HepG2 (cell line): ENCODE data around the gene NT5C1A. TPM values are rescaled to one million over a fixed set of nuclear protein-coding genes. Genes with fewer than 3 reads are reported as not detected.

Source experiments
- ATAC-seq: fragments of 200-7000 bp; cut with Tn5 transposase; 3 replicates; pipeline ENCODE4 v1.9.1; 2020; ENCODE audit warnings: mild to moderate bottlenecking, moderate library complexity
- BruUV-seq: library from RNA; stranded (reverse); fragments of 400-500 nt; replicated peaks from 2 replicates; lab custom pipeline; 2021; lab: Mats Ljungman, UMichigan
- CTCF ChIA-PET: fragments of 300-600 bp; formaldehyde crosslinking; extraction: SDS; loops from one replicate; lab custom pipeline; 2021; ENCODE audit warnings: low total read pairs, inconsistent platforms, low intra/inter-chr PET ratio; lab: Yijun Ruan, JAX
- POLR2A ChIA-PET: fragments of 350-600 bp; sonication (Branson Sonifier 250); formaldehyde crosslinking; loops from one replicate; lab custom pipeline; 2020; ENCODE audit warnings: antibody characterized with exemption, inconsistent platforms; lab: Yijun Ruan, JAX
- DNase-seq: peaks from one replicate; pipeline ENCODE4 v3.0.0-alpha.2; 2015; ENCODE audit warnings: low spot score
- FAIRE-seq: peaks from 3 replicates; lab custom pipeline; 2011; peaks lifted over from hg19 to GRCh38; lab: Jason Lieb, UNC
- H2AFZ ChIP-seq: one replicate; pipeline ENCODE4 v1.6.1; 2011; ENCODE audit warnings: low read length, inconsistent platforms
- H3K27ac ChIP-seq: fragments of 300-600 bp; 3 replicates; pipeline ENCODE4 v1.8.0; 2011; ENCODE audit warnings: mixed run types, mild to moderate bottlenecking, mixed read lengths, low read length, inconsistent platforms; ENCODE audit not compliant: insufficient read depth; ENCODE audit errors: extremely low read length
- H3K27me3 ChIP-seq, 2 experiments: fragments of 200-600 bp in 1 of 2; 2 replicates in 1 of 2; 3 replicates in 1 of 2; pipeline versions ENCODE4 v1.6.0 to v1.8.0; 2011; ENCODE audit warnings: low read length in 2 of 2, mild to moderate bottlenecking in 2 of 2, moderate library complexity in 2 of 2, inconsistent platforms in 1 of 2; ENCODE audit not compliant: insufficient read depth in 2 of 2, control insufficient read depth in 1 of 2
- H3K36me3 ChIP-seq, 2 experiments: fragments of 200-600 bp in 1 of 2; replicated peaks in 1 of 2; 2 replicates in 1 of 2; 3 replicates in 1 of 2; pipeline versions ENCODE4 v1.5.1 to v1.8.0; 2011; ENCODE audit warnings: low read length in 2 of 2, inconsistent platforms in 1 of 2; ENCODE audit not compliant: insufficient read depth in 2 of 2, control insufficient read depth in 1 of 2
- H3K4me1 ChIP-seq: 2 replicates; pipeline ENCODE4 v1.5.1; 2012; ENCODE audit warnings: low read length, inconsistent platforms; ENCODE audit not compliant: insufficient read depth
- H3K4me2 ChIP-seq: 2 replicates; pipeline ENCODE4 v1.6.0; 2011; ENCODE audit warnings: low read depth, low read length, inconsistent platforms
- H3K4me3 ChIP-seq, 3 experiments: fragments of 200-600 bp in 1 of 3; sonication (generic), shearing (Covaris generic) in 1 of 3; replicated peaks in 1 of 3; 2 replicates each; pipeline ENCODE4 v1.5.1; 2011 to 2016; ENCODE audit warnings: low read length in 3 of 3, inconsistent platforms in 2 of 3, low read depth in 2 of 3, mild to moderate bottlenecking in 2 of 3, control low read depth in 1 of 3, mixed read lengths in 1 of 3; ENCODE audit not compliant: insufficient read depth in 1 of 3
- H3K79me2 ChIP-seq: one replicate; pipeline ENCODE4 v1.6.1; 2011; ENCODE audit warnings: low read length, inconsistent platforms; ENCODE audit not compliant: insufficient read depth
- H3K9ac ChIP-seq: 2 replicates; pipeline ENCODE4 v1.6.0; 2011; ENCODE audit warnings: mild to moderate bottlenecking, low read depth, low read length, inconsistent platforms; ENCODE audit not compliant: insufficient read depth
- H3K9me3 ChIP-seq: 2 replicates; pipeline ENCODE4 v1.5.1; 2012; ENCODE audit warnings: mild to moderate bottlenecking, low read length
- H4K20me1 ChIP-seq: 2 replicates; pipeline ENCODE4 v1.6.0; 2011; ENCODE audit warnings: inconsistent platforms, mild to moderate bottlenecking, low read length, moderate library complexity; ENCODE audit not compliant: insufficient read depth
- HNF4G ChIP-seq, 2 experiments: sonication (generic) in 1 of 2; formaldehyde crosslinking in 1 of 2; IDR thresholded peaks; 2 replicates each; pipeline versions ENCODE4 v1.4.0 to v1.6.1; 2011 to 2020; ENCODE audit warnings: borderline replicate concordance in 2 of 2, low read depth in 2 of 2, mild to moderate bottlenecking in 2 of 2, low read length in 1 of 2, missing genetic modification reagents in 1 of 2, moderate library complexity in 1 of 2
- MEIS2 ChIP-seq: sonication (generic); formaldehyde crosslinking; IDR thresholded peaks from 2 replicates; pipeline ENCODE4 v1.9.0; 2021; ENCODE audit warnings: mild to moderate bottlenecking, missing genetic modification reagents
- MIXL1 ChIP-seq: IDR thresholded peaks from 2 replicates; pipeline ENCODE4 v1.6.1; 2016
- NFE2 ChIP-seq: sonication (generic); formaldehyde crosslinking; IDR thresholded peaks from 2 replicates; pipeline ENCODE4 v1.4.0; 2020; ENCODE audit warnings: missing genetic modification reagents
- SP4 ChIP-seq: sonication (generic); formaldehyde crosslinking; IDR thresholded peaks from 2 replicates; pipeline ENCODE4 v1.8.1; 2023; ENCODE audit warnings: mild to moderate bottlenecking, missing genetic modification reagents
- SRSF4 ChIP-seq: fragments of 200-400 bp; formaldehyde crosslinking; IDR thresholded peaks from one replicate; pipeline ENCODE4 v1.6.1; 2018; ENCODE audit warnings: mild to moderate bottlenecking, low read depth, low read length, moderate library complexity; ENCODE audit not compliant: poor library complexity, severe bottlenecking
- STAG1 ChIP-seq: sonication (generic); formaldehyde crosslinking; IDR thresholded peaks from 2 replicates; pipeline ENCODE4 v1.4.0; 2020; ENCODE audit warnings: missing genetic modification reagents
- ZEB1 ChIP-seq: IDR thresholded peaks from 2 replicates; pipeline ENCODE4 v1.6.1; 2012; ENCODE audit warnings: mild to moderate bottlenecking, low read depth, inconsistent platforms; ENCODE audit not compliant: insufficient replicate concordance
- ZNF10 ChIP-seq: sonication (generic); formaldehyde crosslinking; IDR thresholded peaks from 2 replicates; pipeline ENCODE4 v1.4.0; 2020; ENCODE audit warnings: mild to moderate bottlenecking, low read depth, missing genetic modification reagents, borderline replicate concordance
- ZNF207 ChIP-seq: fragments of 450-650 bp; IDR thresholded peaks from 2 replicates; pipeline ENCODE4 v1.6.1; 2016; ENCODE audit warnings: antibody characterized with exemption, borderline replicate concordance
- ZNF432 ChIP-seq: sonication (generic); formaldehyde crosslinking; IDR thresholded peaks from 2 replicates; pipeline ENCODE4 v1.5.0; 2020; ENCODE audit warnings: missing genetic modification reagents, mild to moderate bottlenecking, borderline replicate concordance
- ZSCAN22 ChIP-seq: sonication (generic); formaldehyde crosslinking; IDR thresholded peaks from 2 replicates; pipeline ENCODE4 v1.4.0; 2020; ENCODE audit warnings: mild to moderate bottlenecking, missing genetic modification reagents
- WGBS: methylation state at CpG from one replicate; pipeline ENCODE4 v1.1.6; 2017; ENCODE audit warnings: low lambda C conversion rate; 5-methylcytosine and 5-hydroxymethylcytosine counted together
- in situ Hi-C: cut with HindIII; loops from 2 replicates; pipeline ENCODE4 v1.10.0; 2017; ENCODE audit warnings: low pct_unique_long_range_greater_than_20kb; ENCODE audit not compliant: extremely low pct_ligation_motif_present
- intact Hi-C: fragments of 100-400 bp; cut with micrococcal nuclease; formaldehyde crosslinking; loops from one replicate; pipeline ENCODE4 v1.10.0; 2022; ENCODE audit not compliant: unreplicated experiment
- polyA plus RNA-seq, 8 experiments: library from polyadenylated mRNA; depleted of rRNA in 3 of 8; stranded (reverse) in 7 of 8; unstranded in 1 of 8; fragments of >200 nt; fragmentation: Illumina TruSeq in 4 of 8; extraction: Trizol in 4 of 8; gene quantifications; 2 replicates each; pipeline versions ENCODE4 v1.2.1 to v1.2.3, GENCODE V29; 2011 to 2016; ENCODE audit warnings: low read depth in 4 of 8, missing spikeins in 1 of 8, mixed read lengths in 1 of 8; ENCODE audit not compliant: insufficient read depth in 1 of 8
- total RNA-seq, 5 experiments: library from RNA; depleted of rRNA; stranded (reverse); fragments of >200 nt; fragmentation: Illumina TruSeq; extraction: Trizol; gene quantifications; 2 replicates each; pipeline ENCODE4 v1.2.3, GENCODE V29; 2016; ENCODE audit warnings: low read depth in 1 of 5
- TF ChIP-seq, protein P1 (sequence below): sonication (generic); formaldehyde crosslinking; IDR thresholded peaks from 2 replicates; pipeline ENCODE4 v1.4.0; 2020; ENCODE audit warnings: mild to moderate bottlenecking, missing genetic modification reagents
- TF ChIP-seq, protein P2 (sequence below): sonication (generic); formaldehyde crosslinking; IDR thresholded peaks from 2 replicates; pipeline ENCODE4 v1.5.0; 2020; ENCODE audit warnings: missing genetic modification reagents, mild to moderate bottlenecking, borderline replicate concordance

The NT5C1A gene
- total and polyA plus RNA-seq, 2 of the 13 experiments (the other 11 are each of a cell fraction or from before 2014, with no cell fraction given), result not detected

DNA sequence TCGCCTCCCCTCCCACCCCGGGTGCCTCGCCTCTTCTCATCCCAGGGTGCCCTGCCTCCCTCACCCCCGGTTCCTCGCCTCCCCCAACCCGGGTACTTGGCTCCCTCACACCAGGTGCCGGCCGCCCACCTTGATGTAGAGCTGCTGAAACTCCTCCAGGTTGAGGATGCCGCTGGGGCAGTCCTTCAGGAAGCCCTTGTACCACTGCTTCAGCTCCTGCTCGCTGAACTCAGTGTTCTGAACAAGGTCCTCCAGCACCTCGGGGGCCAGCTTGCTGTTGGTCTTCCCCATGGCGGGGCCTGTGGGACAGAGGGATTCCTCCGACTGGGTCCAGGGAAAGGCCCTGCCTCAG, 12.4 kb upstream of the NT5C1A start (continued):
- TF ChIP-seq, protein P1, sequence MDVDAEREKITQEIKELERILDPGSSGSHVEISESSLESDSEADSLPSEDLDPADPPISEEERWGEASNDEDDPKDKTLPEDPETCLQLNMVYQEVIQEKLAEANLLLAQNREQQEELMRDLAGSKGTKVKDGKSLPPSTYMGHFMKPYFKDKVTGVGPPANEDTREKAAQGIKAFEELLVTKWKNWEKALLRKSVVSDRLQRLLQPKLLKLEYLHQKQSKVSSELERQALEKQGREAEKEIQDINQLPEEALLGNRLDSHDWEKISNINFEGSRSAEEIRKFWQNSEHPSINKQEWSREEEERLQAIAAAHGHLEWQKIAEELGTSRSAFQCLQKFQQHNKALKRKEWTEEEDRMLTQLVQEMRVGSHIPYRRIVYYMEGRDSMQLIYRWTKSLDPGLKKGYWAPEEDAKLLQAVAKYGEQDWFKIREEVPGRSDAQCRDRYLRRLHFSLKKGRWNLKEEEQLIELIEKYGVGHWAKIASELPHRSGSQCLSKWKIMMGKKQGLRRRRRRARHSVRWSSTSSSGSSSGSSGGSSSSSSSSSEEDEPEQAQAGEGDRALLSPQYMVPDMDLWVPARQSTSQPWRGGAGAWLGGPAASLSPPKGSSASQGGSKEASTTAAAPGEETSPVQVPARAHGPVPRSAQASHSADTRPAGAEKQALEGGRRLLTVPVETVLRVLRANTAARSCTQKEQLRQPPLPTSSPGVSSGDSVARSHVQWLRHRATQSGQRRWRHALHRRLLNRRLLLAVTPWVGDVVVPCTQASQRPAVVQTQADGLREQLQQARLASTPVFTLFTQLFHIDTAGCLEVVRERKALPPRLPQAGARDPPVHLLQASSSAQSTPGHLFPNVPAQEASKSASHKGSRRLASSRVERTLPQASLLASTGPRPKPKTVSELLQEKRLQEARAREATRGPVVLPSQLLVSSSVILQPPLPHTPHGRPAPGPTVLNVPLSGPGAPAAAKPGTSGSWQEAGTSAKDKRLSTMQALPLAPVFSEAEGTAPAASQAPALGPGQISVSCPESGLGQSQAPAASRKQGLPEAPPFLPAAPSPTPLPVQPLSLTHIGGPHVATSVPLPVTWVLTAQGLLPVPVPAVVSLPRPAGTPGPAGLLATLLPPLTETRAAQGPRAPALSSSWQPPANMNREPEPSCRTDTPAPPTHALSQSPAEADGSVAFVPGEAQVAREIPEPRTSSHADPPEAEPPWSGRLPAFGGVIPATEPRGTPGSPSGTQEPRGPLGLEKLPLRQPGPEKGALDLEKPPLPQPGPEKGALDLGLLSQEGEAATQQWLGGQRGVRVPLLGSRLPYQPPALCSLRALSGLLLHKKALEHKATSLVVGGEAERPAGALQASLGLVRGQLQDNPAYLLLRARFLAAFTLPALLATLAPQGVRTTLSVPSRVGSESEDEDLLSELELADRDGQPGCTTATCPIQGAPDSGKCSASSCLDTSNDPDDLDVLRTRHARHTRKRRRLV, result no peak
- TF ChIP-seq NFE2 (CRISPR knock-in tag), result no peak

DNA sequence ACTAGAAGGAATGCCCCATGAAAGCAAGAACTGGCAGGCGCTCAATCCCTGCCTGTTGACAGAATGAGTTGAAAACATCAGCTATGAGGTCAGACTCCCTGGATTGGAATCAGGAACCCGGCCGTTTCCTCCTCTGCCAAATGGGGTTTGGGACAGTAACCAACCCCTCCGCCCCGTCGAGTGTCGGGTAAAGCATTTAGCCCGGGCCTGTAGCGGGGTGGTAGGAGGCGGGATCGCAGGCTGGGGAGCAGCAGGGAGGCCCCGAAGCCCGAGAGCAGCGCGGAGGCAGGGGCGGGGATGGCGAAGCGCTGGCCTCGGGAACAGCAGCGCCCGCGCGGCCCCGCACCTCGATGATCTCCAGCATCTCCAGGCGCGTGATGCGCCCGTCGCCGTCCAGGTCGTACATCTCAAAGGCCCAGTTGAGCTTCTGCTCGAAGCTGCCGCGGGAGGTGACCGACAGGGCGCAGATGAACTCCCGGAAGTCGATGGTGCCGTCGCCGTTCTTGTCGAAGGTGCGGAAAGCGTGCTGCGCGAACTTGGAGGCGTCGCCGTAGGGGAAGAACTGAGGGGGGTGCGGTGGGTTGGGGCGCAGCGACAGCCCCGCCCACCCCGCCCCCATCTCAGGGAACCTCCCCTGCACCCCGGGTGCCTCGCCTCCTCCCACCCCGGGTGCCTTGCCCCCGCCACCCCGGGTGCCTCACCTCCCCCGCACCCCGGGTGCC, 11.8 kb upstream of the NT5C1A start:
- TF ChIP-seq SP4 (CRISPR knock-in tag), result no peak
- TF ChIP-seq STAG1 (CRISPR knock-in tag), result no peak
- no peak for TF ChIP-seq ZNF432 (CRISPR knock-in tag)
- TF ChIP-seq, protein P2, sequence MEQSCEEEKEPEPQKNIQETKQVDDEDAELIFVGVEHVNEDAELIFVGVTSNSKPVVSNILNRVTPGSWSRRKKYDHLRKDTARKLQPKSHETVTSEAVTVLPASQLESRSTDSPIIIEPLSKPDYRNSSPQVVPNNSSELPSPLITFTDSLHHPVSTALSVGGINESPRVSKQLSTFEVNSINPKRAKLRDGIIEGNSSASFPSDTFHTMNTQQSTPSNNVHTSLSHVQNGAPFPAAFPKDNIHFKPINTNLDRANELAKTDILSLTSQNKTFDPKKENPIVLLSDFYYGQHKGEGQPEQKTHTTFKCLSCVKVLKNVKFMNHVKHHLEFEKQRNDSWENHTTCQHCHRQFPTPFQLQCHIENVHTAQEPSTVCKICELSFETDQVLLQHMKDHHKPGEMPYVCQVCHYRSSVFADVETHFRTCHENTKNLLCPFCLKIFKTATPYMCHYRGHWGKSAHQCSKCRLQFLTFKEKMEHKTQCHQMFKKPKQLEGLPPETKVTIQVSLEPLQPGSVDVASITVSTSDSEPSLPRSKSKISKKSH (CRISPR knock-in tag), result no peak
- no peak for TF ChIP-seq HNF4G (IDR thresholded peaks at IDR 0.05; ENCODE audit: borderline replicate concordance, low read depth, low read length)
- TF ChIP-seq HNF4G (CRISPR knock-in tag; IDR thresholded peaks at IDR 0.05; ENCODE audit: borderline replicate concordance, low read depth), result no peak
- TF ChIP-seq SRSF4, result no peak
- no peak for TF ChIP-seq ZNF10 (CRISPR knock-in tag)
- TF ChIP-seq ZSCAN22 (CRISPR knock-in tag), result no peak
- TF ChIP-seq MEIS2 (CRISPR knock-in tag), result no peak
- TF ChIP-seq ZNF207, result no peak
- TF ChIP-seq MIXL1 (CRISPR knock-in tag), result no peak
- TF ChIP-seq ZEB1, result no peak
- Histone ChIP-seq H3K27me3 (peaks cover 2 to 54% of the 10 kb centered on the region in 2 experiments), H3K79me2 (no peaks in the 10 kb centered on the region), H3K4me1 (no peaks in the 10 kb centered on the region), H3K9me3 (no peaks in the 10 kb centered on the region), H3K9ac (no peak overlapping the region), H4K20me1 (0 out of 2 replicates have a peak, but pooled peaks cover 2% of the 10 kb centered on the region), H3K4me3 (no peak overlapping the region), H2AFZ (no peak overlapping the region), H3K4me2 (no peak overlapping the region), H3K27ac (no peak overlapping the region), H3K36me3 (no peaks in the 10 kb centered on the region)
- no peak for DNase-seq
- no TSS peak for BruUV-seq
- intact Hi-C loops (no loop called here), in situ Hi-C loops (no loop called here)
- CTCF ChIA-PET, result no interaction called here
- POLR2A ChIA-PET, result no interaction called here
- ATAC-seq, result no peak
- WGBS, result 46% methylated on average over 17 of the region's 62 CpGs
- no peak for FAIRE-seq
